Hematopoietic multipotent progenitor cell treated with erythropoietin and hydrocortisone succinate and interleukin-3 and kit ligand, for 17 days (in vitro differentiated cells): ENCODE measurements around the gene KIAA1549.

Experiments used
- DNase-seq: peaks from one replicate; pipeline ENCODE4 v3.0.0-alpha.2; 2015; ENCODE audit warnings: low spot score

The KIAA1549 gene

DNA sequence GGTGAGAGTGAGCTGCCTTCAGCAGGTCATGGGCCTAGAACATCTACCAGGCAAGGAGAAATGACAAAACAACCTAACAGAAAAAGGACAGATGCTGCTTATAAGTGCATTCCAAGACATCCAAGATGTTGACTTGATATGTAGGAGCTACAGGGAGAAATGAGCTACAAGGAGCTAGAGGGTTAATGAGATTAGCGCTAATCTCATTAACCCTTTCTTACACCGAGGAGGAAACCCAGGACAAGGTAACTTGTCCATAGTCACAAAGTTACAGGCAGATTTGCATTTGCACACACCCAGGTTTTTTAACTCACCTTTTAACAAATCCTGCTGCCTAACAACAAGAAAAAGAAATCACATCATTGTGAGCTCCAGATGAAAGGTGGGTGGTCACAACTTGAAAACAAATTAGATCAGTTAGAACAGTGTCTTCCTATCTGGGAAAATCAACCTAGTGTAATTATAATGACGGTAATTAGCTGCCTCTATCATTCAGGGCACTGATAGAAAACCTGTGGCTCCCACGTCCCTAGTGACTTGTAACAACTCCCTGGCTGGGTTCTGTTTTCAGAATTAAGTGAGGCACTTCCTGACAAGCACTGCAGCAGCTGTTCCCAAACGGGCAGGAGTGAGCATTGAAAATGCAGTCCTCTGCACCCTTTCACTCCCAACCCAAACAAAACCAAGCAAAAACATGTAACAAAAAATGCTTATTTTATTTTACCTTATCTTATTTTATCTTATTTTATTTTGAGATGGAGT lies 5.7 kb downstream of the KIAA1549 start:
- no peak for DNase-seq

DNA sequence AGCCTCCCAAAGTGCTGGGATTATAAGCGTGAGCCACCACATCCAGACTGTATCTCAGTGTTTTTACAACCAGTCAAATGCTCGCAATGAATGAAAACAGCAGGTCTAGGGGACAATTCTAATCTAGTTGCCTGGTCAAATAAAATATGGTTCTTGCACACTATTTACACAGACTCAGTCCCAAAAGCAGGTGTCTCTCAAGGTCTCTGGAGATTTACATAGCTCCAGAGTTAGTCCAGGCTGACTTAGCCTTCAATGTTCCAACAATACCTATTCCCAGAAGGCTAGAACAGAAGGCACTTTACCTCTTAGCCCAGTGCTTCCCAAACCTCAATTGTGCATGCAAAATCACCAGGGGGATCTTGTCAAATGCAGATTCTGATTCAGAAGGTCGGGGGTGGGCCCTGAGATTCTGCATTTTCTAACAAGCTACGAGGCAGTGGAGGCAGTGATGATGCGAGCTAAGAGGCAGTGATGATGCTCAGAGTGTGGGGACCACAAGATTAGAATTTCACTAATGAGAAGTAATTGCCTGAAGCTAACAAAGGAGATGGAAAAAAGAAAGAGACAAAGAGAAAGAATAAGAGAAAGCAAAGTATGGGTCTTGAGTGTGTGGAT lies 6.4 kb downstream of the KIAA1549 start:
- no peak for DNase-seq

DNA sequence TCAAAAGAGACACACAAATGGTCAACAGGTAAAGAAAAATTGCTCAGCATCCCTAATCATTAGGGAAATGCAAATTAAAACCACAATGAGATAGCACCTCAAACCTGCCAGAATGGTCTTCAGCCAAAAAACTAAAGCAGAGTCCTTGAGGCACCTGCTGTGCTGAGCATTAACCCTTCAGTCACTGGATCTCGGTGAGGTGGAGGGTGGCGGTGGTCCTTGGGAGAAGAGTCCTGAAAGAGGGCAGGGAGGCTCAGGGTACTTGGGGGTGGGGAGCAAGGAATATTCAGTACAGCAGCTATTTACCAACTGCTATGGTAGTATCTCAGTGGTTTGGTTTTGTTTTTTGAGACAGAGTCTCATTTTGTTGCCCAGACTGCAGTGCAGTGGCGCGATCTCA lies 7.1 kb downstream of the KIAA1549 start:
- no peak for DNase-seq

DNA sequence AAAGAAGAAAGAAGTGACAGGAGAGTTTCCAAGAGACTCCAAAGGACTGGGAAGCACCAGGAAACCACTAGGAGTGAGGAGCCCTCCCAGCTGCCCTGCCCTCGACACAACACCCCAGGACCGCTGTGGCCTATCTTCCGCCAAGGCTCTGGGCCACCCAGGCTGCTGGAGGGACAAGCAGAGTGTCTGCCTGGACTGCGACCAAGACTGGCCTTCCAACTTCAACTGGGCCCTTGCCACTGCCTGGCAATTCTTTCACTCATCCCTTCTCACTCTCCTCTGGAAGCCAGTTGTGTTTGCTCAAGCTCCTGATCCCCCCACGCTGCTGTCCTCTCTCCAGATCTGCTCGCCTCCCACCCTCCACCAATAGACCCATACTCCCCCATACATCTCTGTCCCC lies 10.2 kb downstream of the KIAA1549 start:
- DNase-seq = no peak

DNA sequence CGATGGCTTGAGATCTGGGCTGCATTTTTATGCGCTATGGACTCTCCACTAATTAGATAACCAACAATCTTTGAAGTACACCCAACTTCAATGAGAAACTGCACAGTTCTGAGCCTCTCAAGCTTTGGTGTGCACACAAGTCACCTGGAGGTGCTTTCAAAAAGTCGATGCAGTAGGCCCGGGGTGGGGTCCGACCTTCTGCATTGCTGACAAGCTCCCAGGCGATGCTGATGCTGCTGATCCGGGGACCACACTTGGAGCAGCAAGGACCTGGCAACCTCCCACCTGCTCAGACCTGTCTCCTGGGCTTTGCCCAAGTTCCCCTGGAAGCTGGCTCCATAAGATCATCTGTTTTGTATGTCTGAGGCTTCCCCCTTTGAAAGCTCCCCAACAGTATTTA lies 10.7 kb downstream of the KIAA1549 start:
- no peak for DNase-seq

DNA sequence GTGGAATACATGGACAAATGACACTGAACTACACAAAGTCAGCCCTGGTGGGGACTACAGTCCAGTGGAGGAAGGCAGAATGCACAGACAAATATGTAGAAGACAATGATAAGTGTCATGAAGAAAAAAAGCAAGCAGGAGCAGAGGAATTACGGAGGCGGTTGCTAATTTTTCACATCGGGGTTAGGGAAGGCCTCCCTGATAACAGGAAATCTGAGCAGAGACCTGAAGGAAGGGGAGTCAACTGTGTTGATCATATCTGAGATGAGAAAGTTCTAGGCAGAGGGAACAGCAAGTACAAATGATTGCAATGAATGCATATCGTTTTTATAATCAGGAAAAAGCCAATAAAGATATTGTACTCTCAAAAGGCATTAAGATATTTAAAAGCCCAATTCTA lies 14.0 kb downstream of the KIAA1549 start:
- DNase-seq = no peak

DNA sequence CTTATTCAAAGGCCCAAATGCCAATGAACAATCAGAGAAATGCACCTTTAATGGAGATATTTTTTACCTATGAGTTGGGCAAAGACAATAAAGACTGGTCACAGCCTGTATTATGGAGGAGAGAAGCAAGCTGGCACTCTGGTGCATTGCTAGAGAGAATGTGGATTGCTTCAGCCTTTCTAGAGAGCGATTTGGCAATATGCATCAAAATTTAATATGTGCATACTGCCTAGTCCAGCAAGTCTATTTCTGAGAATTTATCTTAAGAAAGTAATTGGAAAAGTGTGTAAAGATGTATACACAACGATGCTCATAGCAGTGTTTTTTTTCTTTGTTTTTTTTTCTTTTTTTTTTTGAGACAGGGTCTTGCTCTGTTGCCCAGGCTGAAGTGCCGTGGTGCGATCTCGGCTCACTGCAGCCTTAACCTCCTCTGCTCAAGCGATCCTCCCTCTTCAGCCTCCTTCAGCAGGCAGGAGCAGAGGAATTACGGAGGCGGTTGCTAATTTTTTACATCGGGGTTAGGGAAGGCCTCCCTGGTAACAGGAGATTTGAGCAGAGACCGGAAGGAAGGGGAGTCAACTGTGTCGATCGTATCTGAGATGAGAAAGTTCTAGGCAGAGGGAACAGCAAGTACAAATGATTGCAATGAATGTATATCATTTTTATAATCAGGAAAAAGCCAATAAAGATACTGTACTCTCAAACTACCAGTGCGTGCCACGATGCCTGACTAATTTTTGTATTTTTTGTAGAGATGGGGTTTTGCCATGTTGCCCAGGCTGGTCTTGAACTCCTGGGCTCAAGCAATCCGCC lies 16.4 kb downstream of the KIAA1549 start:
- no peak for DNase-seq

DNA sequence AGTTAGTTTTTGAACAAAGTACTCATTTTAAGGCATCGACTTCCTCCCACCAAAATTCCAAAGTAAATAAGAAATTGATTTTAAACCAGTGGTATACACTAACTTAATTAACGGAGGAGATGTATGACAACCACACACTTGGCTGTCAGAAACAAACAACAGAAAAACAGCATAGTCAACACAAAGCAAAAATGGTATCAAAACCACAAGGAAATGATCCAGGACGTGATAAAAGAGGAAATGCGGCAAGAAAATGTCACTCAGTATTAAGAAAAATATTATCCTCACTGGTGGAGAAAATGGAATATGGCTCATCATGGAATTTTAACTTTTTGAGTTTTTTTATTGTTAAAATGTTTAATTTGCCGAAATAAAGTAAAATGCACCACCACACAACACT lies 17.5 kb downstream of the KIAA1549 start:
- no peak for DNase-seq

DNA sequence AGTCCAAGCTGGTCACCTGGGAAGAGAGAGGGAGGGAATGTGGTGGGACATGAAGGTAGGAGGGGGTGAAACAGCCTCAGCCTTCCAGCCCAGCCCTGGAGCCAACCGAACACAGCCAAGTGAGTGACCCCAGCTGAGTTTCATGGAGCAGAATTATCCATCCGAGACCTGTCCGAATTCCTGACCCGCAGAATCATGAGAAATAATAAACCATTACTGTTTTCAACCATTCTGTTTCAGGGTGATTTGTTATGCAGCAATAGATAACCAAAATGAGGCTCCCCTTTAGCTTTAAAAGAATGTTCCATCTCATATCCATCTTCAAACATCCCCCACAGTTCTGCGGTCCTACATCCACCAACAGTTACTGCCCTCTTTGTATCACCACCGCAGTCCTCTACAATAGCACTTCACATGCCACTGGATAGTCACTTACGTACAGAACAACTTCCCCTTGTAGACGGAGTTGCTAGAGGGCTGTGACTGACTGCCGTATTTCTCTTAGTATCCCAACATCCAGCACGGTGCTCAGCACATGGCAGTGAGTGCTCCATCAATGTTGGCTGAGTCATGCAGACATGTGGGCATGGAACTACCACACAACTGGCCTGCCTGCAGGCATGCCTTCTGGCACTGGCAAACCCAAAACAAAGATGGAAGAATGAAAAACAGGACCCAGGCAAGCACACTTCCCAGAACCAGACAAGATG lies 18.5 kb downstream of the KIAA1549 start:
- DNase-seq = no peak

DNA sequence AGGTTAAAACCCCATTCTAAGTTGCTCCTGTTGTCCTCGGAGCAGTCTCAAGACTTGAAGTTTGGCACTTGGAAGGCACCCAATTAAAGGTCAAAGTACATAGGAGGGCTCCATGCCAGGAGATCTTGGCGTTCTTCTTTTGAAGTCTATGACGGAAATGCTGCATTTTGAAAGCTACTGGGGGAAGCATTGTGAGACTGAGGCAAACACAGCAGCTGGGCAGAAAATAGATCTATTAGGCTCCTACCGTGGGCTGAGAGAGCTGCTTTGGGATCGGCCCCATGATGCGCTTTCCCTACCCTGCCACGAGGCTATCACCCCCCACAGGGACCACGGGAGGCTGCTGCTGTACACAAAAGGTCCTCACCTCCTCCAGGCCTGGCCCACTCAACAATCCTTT lies 20.0 kb downstream of the KIAA1549 start:
- no peak for DNase-seq

DNA sequence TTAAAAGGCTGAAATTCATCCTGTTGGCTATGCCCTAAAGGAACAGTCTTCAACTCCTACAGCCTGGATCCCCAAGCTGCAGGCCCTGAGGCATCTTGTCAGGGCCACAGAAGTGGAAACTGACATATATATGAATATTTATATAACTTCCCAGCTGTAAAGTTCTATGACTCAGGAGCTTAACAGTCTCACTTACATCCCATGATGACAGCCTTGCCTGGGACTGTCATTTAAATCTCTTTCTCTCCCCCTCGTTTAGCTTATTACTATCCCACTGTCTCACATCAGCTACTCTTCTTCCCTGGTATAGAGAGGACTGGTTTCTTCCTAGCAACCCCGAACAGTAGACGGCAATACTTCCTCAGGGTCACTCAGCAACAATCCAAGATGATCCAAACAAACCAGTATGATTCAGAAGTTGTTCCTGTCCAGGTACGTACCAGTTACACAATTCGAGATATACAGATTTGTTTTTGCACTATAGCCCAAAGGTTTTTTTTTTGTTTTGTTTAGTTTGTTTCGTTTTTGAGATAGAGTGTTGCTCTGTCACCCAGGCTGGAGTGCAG lies 22.7 kb downstream of the KIAA1549 start:
- no peak for DNase-seq

DNA sequence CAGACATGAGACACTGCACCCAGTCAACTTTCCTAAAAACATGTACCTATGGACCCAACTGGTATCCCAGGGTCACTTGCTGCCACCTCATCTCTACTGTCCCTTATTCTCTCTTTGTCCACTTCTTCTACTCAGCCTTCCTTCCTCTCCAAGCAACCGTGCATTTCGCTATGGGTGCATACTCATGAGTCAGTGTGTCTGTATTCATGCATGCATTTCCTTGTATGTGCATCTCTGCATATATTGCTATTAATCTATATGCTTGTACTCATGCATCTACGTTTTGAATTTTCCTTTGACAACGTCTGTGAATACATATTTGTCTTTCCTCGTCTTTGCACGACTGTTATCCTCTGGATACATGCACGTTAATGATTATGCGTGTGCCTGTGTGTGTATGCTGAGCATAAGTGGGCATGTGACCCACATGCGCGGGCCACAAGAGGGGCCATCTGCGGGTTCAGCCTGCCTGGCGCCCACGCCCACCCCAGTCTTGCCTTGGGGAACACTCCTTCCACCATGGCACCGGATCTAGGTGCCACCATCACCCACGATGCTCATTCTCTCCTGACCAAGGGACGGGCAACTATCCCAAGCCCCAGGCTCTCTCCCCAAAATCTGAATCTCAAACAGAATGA lies 23.3 kb downstream of the KIAA1549 start:
- no peak for DNase-seq

DNA sequence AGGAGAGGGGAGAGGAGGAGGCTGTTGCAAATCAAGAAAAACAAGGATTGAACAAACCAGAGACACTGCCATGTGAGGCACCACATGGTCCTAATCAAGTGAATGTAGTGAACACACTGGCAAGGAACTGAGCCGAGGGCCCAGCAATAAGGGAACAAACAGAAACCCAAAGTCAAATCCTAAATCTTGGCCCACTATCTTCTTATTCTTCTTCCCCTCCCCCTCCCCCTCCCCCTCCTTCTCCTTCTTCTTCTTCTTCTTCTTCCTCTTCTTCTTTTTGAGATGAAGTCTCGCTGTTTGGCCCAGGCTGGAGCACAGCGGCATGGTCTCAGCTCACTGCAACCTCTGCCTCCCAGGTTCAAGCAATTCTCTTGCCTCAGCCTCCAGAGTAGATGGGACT lies 24.0 kb downstream of the KIAA1549 start:
- DNase-seq = no peak

DNA sequence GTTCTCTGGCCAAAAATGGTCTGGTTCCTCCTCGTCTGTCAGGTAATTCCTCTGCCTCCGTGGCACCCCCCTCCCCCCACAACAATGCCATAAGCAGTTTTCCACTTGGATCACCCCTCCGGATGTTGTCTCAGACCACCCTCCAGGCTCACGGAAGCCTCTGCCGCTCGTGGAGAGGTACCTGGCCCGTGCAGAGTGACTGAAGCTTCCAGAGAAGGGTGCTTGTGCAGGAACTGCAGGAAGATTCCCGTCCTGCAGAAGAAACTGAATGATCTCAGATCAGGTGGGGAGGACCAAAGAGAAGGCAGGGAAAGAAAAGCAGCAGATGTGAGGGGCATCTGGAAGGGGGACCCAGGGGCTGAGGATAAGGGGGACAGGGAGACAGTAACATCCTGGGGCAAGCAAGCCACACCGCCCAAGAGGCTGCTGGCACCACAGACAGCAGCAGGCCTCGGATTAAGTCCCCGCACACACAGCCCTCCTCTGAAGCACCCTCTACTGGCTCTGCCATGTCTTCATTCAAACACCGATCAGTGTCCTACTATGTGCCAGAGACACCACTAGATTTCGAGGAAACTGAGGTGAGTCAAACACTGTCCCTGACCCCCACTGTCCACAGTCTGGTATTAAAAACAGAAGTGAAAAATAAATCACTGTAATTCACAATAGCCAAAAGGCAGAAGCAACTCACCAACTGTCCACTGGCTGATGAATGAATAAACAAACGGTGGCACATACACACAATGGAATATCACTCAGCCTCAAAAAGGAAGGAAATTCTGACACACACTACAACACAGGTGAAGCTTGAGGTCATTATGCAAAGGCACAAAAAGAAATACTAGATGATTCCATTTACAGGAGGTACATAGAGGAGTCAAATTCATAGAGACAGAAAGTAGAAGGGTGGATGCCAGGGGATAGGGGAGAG lies 26.4 kb downstream of the KIAA1549 start:
- no peak for DNase-seq

DNA sequence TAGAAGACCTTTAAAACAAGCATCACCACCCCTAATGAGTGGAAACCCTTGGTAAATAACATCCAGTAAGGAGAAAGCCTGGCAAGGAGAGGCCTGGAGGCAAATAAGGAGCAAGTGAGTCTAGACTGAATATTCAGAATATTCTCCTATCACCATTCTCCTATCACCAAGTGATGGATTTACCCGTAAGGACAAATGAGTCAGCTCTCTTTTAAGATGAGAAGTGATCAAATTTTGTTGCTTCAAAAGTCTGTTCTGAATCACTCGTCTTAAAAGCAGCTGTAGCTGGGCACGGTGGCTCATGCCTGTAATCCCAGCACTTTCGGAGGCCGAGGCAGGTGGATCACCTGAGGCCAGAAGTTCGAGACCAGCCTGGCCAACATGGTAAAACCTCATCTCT lies 28.4 kb downstream of the KIAA1549 start:
- no peak for DNase-seq

DNA sequence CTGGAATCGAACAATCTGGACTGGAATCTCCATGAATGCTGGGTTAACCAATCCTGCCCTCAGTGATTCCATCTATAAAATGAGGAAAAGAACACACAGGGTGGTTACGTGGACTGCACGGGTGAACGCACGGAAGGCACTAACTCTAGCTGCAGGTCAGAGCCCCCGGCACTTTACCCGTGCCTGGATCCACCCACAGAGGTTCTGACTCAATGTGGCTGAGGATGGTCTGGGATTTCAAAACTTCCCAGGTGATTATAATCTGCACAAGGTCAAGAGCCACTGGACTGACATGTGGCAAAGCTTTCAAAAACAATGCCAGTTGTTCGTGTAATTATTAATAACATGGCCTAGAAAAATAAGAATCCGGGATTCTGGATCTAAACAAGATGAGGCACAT lies 29.2 kb downstream of the KIAA1549 start:
- DNase-seq = no peak

DNA sequence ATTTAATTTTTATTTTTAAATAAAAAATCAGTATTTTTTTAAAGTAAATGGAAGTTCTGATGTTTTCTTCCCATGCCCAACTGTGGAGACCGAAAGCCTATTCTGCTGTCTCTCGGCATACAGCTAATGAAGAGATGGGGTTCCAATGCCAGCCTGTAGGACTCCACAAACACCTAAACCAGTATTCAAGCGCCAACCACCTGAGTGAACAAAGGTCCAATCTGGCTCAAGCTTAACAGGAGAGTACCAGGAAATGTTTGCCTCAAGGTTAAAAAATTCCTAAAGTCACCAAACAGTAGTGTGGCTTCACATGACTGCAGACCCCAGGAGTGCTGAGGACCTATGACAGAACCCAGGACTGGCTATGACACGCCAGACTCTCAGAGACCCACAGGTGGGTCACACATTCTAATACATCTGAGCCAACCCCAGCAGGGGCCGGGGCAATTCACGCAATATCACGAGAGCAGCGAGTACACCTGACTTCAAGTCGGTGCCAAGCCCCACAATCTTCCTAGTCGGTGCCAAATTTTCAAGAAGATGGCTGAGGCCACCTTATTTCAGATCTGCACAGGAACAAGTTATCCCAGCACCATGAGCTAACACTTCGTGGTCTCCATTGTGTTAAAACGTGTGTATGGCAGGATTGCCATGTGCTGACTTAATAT lies 31.6 kb downstream of the KIAA1549 start:
- DNase-seq = no peak

DNA sequence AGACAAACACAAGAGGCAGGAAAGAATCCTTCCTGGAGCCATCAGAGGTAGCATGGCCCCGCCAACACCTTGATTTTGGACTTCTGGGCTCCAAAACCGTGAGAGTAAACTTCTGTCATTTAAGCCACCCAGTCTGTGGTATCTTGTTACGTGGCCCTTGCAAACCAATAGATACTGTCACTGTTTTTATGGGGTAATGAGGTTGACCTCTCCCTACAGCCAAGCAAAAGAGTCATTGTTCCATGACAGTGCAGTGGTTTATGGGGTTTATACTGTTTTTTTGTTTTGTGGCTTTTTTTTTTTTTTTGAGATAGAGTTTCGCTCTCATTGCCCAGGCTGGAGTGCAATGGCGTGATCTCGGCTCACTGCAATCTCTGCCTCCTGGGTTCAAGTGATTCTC lies 32.8 kb downstream of the KIAA1549 start:
- DNase-seq = no peak

DNA sequence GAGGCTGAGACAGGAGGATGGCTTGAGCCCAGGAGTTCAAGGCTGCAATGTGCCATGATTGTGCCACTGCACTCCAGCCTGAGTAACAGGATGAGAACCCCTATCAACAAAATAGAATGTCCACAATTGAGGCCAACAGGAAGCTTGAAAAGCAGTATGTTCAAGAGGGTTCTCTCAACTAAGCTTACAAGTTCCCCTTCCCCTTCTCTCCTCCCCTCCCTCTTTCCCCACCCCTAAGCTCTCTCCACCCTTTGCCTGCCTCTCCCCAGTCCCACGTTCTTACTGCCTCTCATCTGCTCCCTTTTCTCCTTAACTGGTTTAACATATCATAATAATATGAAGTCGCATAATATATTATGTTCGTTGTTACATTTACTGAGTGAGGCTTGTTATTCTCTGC lies 35.4 kb downstream of the KIAA1549 start:
- DNase-seq = no peak

DNA sequence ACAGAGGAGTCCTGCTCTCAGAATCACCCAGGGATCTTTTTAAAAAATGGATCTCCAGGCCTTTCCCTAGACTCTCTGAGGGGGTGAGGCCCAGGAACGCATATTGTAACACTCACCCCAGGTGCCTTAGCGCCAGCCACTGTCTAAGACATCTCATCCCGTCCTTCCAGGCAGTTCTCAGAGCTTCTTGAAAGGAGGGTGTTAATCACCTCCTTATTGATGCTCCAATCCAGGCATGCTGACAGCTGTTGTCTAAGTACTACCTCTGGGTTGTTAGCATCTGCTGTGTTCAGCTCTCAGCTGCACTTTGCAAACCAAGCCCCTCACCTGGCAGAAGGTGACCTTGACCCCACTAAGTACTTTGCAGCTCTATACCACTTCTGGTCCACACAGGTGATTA lies 36.0 kb downstream of the KIAA1549 start:
- DNase-seq = no peak
